ENCODE data around the gene IFITM5. TPM values are rescaled to one million over a fixed set of nuclear protein-coding genes. Genes with fewer than 3 reads are reported as not detected.
A peak's percentile ranks its signal among the peaks of the same experiment; 100 is the strongest.
"Not testable (repeated sequence)": the region's sequence is repeated elsewhere in the genome, so short reads cannot be mapped to it uniquely, and the experiment has no call there.

IFITM5 gene
- total RNA-seq, 1 donor: not detected

- DNase-seq (ENCODE audit: low read depth): no peak
- H3K4me3 ChIP-seq (ENCODE audit: low read depth, low read length): peak within 1 kb of the TSS; percentile 67
- no peak for TF ChIP-seq CTCF (IDR thresholded peaks at IDR 0.05; ENCODE audit: insufficient read depth, low read length)
Observed at GRCh38 chr11:288478-289397, 10.6 kb downstream of the IFITM5 start, which contains the start of gene PGGHG. Gene PGGHG (plus strand): TSS chr11:289126. CDS start chr11:289817, 691 bp downstream.

GRCh38 chr11:287821-288477 is 11.4 kb downstream of the IFITM5 start:
- no peak for TF ChIP-seq CTCF (IDR thresholded peaks at IDR 0.05; ENCODE audit: insufficient read depth, low read length)
- H3K4me3 ChIP-seq (ENCODE audit: low read depth, low read length): peak overlapping the region; percentile 67
- no peak for DNase-seq (ENCODE audit: low read depth)

- DNase-seq (ENCODE audit: low read depth): not testable (repeated sequence)
Observed at GRCh38 chr11:286977-287820, 12.1 kb downstream of the IFITM5 start.

GRCh38 chr11:285894-286220 is 13.5 kb downstream of the IFITM5 start:
- no peak for TF ChIP-seq CTCF (IDR thresholded peaks at IDR 0.05; ENCODE audit: insufficient read depth, low read length)
- DNase-seq (ENCODE audit: low read depth): no peak

More at GRCh38 chr11:286977-287820, 12.1 kb downstream of the IFITM5 start:
- not testable (repeated sequence) for H3K4me3 ChIP-seq (ENCODE audit: low read depth, low read length)

GRCh38 chr11:285021-285893 is 14.1 kb downstream of the IFITM5 start:
- no peak overlapping the region for H3K4me3 ChIP-seq (ENCODE audit: low read depth, low read length)
- TF ChIP-seq CTCF (IDR thresholded peaks at IDR 0.05; ENCODE audit: insufficient read depth, low read length): no peak
- no peak for DNase-seq (ENCODE audit: low read depth)

More at GRCh38 chr11:285894-286220, 13.5 kb downstream of the IFITM5 start:
- H3K4me3 ChIP-seq (ENCODE audit: low read depth, low read length): no peak overlapping the region

GRCh38 chr11:284105-285020 is 15.0 kb downstream of the IFITM5 start:
- DNase-seq (ENCODE audit: low read depth): no peak
- no peak for TF ChIP-seq CTCF (IDR thresholded peaks at IDR 0.05; ENCODE audit: insufficient read depth, low read length)
- H3K4me3 ChIP-seq (ENCODE audit: low read depth, low read length): no peak overlapping the region
